ENCODE data around the gene HAUS1. TPM values are rescaled to one million over a fixed set of nuclear protein-coding genes. Genes with fewer than 3 reads are reported as not detected.
"Not testable (repeated sequence)": the region's sequence is repeated elsewhere in the genome, so short reads cannot be mapped to it uniquely, and the experiment has no call there.

Gene HAUS1
- total RNA-seq, 1 experiment from 2014 or later = 58.7 TPM

- ChIA-PET CTCF (interaction anchor here (2.1 to 3.4 kb wide), 2 partner anchors 11 to 13 kb away, joined by 9 to 30 read pairs; a partner anchor contains a TSS), POLR2A (interaction anchor here (0.6 kb wide), 1 partner anchor 26 kb away, joined by 3 read pairs; no protein-coding TSS in a partner anchor)
- Mint-ChIP-seq H3K27me3 (ENCODE audit: low read depth) (no peaks in the 10 kb centered on the region), H3K27ac (no peak overlapping the region), H3K36me3 (no peaks in the 10 kb centered on the region), H3K4me1 (peaks cover 10% of the 10 kb centered on the region; the same call in 1 of the 2 replicates), H3K4me3 (no peak overlapping the region), H3K9me3 (no peaks in the 10 kb centered on the region)
- DNase-seq (ENCODE audit: low spot score) (no peak), ATAC-seq (no peak)
- TF ChIP-seq SMAD3 (CRISPR knock-in tag; IDR thresholded peaks at IDR 0.05; ENCODE audit: borderline replicate concordance) (no peak), ESRRA (CRISPR knock-in tag; IDR thresholded peaks at IDR 0.05; ENCODE audit: borderline replicate concordance) (no peak)
These were observed 56.0 kb downstream of the HAUS1 start for GRCh38 chr18:46160050-46160798.

GRCh38 chr18:46160840-46161239 lies 56.7 kb downstream of the HAUS1 start:
- ATAC-seq; H3K27ac Mint-ChIP-seq; DNase-seq (ENCODE audit: low spot score); H3K36me3 Mint-ChIP-seq; H3K4me3 Mint-ChIP-seq; H3K4me1 Mint-ChIP-seq; H3K9me3 Mint-ChIP-seq; H3K27me3 Mint-ChIP-seq (ENCODE audit: low read depth): not testable (repeated sequence)
- CTCF ChIA-PET = interaction anchor here (0.7 to 3.2 kb wide), 2 partner anchors 8 to 13 kb away, joined by 3 to 26 read pairs; a partner anchor contains a TSS
- POLR2A ChIA-PET = interaction anchor here (0.7 kb wide), 1 partner anchor 7 kb away, joined by 3 read pairs; no protein-coding TSS in a partner anchor

- peaks cover 14% of the 10 kb centered on the region for H3K4me1 Mint-ChIP-seq
- DNase-seq (ENCODE audit: low spot score) (no peak), ATAC-seq (no peak)
- ChIA-PET POLR2A (interaction anchor here (0.7 kb wide), 2 partner anchors 8 to 56 kb away, joined by 3 to 5 read pairs; no protein-coding TSS in a partner anchor), CTCF (interaction anchor here (0.7 to 3.2 kb wide), 3 partner anchors 9 to 496 kb away, joined by 3 to 26 read pairs (median 3); a partner anchor contains a TSS)
- H3K36me3 Mint-ChIP-seq = no peaks in the 10 kb centered on the region
- TF ChIP-seq USF1 (CRISPR knock-in tag; IDR thresholded peaks at IDR 0.05) (no peak), ELF4 (CRISPR knock-in tag; IDR thresholded peaks at IDR 0.05; ENCODE audit: low read depth) (no peak), ATF6 (CRISPR knock-in tag; IDR thresholded peaks at IDR 0.05) (no peak), TCF7 (CRISPR knock-in tag; IDR thresholded peaks at IDR 0.05; ENCODE audit: low read depth) (no peak), CREB1 (CRISPR knock-in tag; IDR thresholded peaks at IDR 0.05) (no peak), RELA (CRISPR knock-in tag; IDR thresholded peaks at IDR 0.05; ENCODE audit: borderline replicate concordance) (no peak), ZNF121 (CRISPR knock-in tag; IDR thresholded peaks at IDR 0.05) (no peak), HMGXB4 (CRISPR knock-in tag; IDR thresholded peaks at IDR 0.05) (no peak), EMX1 (CRISPR knock-in tag; IDR thresholded peaks at IDR 0.05) (no peak), ZNF396 (CRISPR knock-in tag; IDR thresholded peaks at IDR 0.05; ENCODE audit: borderline replicate concordance) (no peak), IRF1 (CRISPR knock-in tag; IDR thresholded peaks at IDR 0.05) (no peak), ATF1 (CRISPR knock-in tag; IDR thresholded peaks at IDR 0.05) (no peak), STAT6 (CRISPR knock-in tag; conservative IDR thresholded peaks at IDR 0.05; ENCODE audit: low read depth) (no peak)
- H3K27me3 Mint-ChIP-seq (ENCODE audit: low read depth) = no peaks in the 10 kb centered on the region; the same call in 1 of the 2 replicates
- no peak overlapping the region for H3K4me3 Mint-ChIP-seq
- H3K9me3 Mint-ChIP-seq = no peaks in the 10 kb centered on the region; the same call in 1 of the 2 replicates
- no peak overlapping the region for H3K27ac Mint-ChIP-seq
These were observed 57.7 kb downstream of the HAUS1 start for GRCh38 chr18:46161703-46162396.

Measured in WTC11 (cell line).